ENCODE data around the gene PCSK1.
A peak's percentile ranks its signal among the peaks of the same experiment; 100 is the strongest.
"Not testable (repeated sequence)": the region's sequence is repeated elsewhere in the genome, so short reads cannot be mapped to it uniquely, and the experiment has no call there.

Gene PCSK1

GRCh38 chr5:96425443-96425842 is 7.6 kb downstream of the PCSK1 start:
- no peak for DNase-seq

GRCh38 chr5:96415897-96416296 is 17.2 kb downstream of the PCSK1 start:
- DNase-seq = no peak

- DNase-seq = no peak
Observed at GRCh38 chr5:96412868-96413449, 20.1 kb downstream of the PCSK1 start.

GRCh38 chr5:96410013-96410412 is 23.0 kb downstream of the PCSK1 start:
- no peak for DNase-seq

GRCh38 chr5:96408841-96409538 is 24.1 kb downstream of the PCSK1 start:
- no peak for DNase-seq

GRCh38 chr5:96408210-96408777 is 24.8 kb downstream of the PCSK1 start:
- no peak for DNase-seq

GRCh38 chr5:96407436-96407835 is 25.6 kb downstream of the PCSK1 start:
- no peak for DNase-seq

- no peak for DNase-seq
Observed at GRCh38 chr5:96404191-96404867, 28.7 kb downstream of the PCSK1 start.

- DNase-seq = no peak
Observed at GRCh38 chr5:96402500-96402899, 30.5 kb downstream of the PCSK1 start.

- no peak for DNase-seq
Observed at GRCh38 chr5:96396878-96397277, 36.2 kb downstream of the PCSK1 start.

GRCh38 chr5:96395295-96395694 is 37.8 kb downstream of the PCSK1 start:
- DNase-seq = not testable (repeated sequence)

- no peak for DNase-seq
Observed at GRCh38 chr5:96391921-96392320, 41.1 kb downstream of the PCSK1 start.

GRCh38 chr5:96388176-96388575 is 44.9 kb downstream of the PCSK1 start:
- no peak for DNase-seq

- no peak for DNase-seq
Observed at GRCh38 chr5:96387616-96388015, 45.4 kb downstream of the PCSK1 start.

- no peak for DNase-seq
Observed at GRCh38 chr5:96385538-96385937, 47.5 kb downstream of the PCSK1 start.

GRCh38 chr5:96384353-96384752 is 48.7 kb downstream of the PCSK1 start:
- DNase-seq = no peak

- DNase-seq = peak in 1 of 5 donors; percentile 0
Observed at GRCh38 chr5:96381526-96381925, 51.5 kb downstream of the PCSK1 start.

- no peak for DNase-seq
Observed at GRCh38 chr5:96379896-96380295, 53.2 kb downstream of the PCSK1 start.

- no peak for DNase-seq
Observed at GRCh38 chr5:96377597-96377996, 55.5 kb downstream of the PCSK1 start.

GRCh38 chr5:96377167-96377566 is 55.9 kb downstream of the PCSK1 start:
- DNase-seq = no peak

- DNase-seq = peak in 1 of 5 donors; percentile 20
Observed at GRCh38 chr5:96374653-96375052, 58.4 kb downstream of the PCSK1 start.

GRCh38 chr5:96373381-96373733 is 59.7 kb downstream of the PCSK1 start:
- DNase-seq = no peak

GRCh38 chr5:96372726-96373380 is 60.2 kb downstream of the PCSK1 start:
- no peak for DNase-seq
